ENCODE measurements around the gene FKBP6.
"Not testable (repeated sequence)": the region's sequence is repeated elsewhere in the genome, so short reads cannot be mapped to it uniquely, and the experiment has no call there.

The FKBP6 gene

DNA sequence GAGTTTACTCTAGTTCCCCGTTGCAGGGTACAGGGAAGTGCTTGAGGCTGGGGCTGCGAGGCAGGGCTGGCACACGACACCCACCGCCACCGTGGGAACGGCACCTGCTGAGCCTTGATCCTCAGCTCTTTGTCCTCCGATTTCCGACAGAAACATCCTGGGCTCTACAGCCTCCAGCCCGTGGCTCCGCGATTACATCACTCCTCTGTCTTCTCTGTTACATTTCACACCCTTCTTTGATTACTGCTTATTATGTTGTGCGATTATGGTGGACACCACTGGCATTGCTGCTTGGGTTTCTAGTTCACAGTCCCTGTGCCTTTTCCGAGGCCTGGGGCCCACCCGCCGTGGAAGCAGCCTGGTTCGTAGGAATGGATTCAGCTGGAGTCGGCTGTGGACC is 26.9 kb downstream of the FKBP6 start:
- Mint-ChIP-seq H3K36me3 (ENCODE audit: low read depth) (no peaks in the 10 kb centered on the region), H3K9me3 (no peaks in the 10 kb centered on the region), H3K27me3 (ENCODE audit: low read depth) (no peaks in the 10 kb centered on the region), H3K4me1 (ENCODE audit: low read depth) (no peaks in the 10 kb centered on the region), H3K4me3 (no peak overlapping the region), H3K27ac (no peak overlapping the region)
- DNase-seq (ENCODE audit: low spot score) = no peak

DNA sequence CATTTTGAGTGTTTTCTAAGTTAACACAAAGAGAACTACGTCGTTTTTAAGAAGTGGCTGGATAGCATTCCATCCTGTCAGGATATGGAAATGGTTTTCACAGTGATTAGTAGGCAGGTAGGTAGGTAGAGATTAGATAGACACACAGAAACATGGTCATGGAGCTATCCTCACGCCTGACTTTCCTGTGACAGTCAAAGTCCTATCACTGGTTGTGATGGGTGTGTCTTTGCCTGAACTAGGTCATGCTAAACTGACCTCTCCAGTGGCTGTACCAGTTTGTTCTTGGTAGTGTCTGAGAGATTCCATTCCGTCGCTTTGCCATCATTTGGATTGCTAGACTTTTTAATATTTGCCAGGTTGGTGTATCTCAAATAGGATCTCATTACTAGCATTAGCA is 28.2 kb downstream of the FKBP6 start:
- no peaks in the 10 kb centered on the region for H3K9me3 Mint-ChIP-seq
- H3K4me1 Mint-ChIP-seq (ENCODE audit: low read depth) = no peaks in the 10 kb centered on the region
- DNase-seq (ENCODE audit: low spot score) = no peak
- no peak overlapping the region for H3K27ac Mint-ChIP-seq
- H3K4me3 Mint-ChIP-seq = no peak overlapping the region
- no peaks in the 10 kb centered on the region for H3K27me3 Mint-ChIP-seq (ENCODE audit: low read depth)
- no peaks in the 10 kb centered on the region for H3K36me3 Mint-ChIP-seq (ENCODE audit: low read depth)

DNA sequence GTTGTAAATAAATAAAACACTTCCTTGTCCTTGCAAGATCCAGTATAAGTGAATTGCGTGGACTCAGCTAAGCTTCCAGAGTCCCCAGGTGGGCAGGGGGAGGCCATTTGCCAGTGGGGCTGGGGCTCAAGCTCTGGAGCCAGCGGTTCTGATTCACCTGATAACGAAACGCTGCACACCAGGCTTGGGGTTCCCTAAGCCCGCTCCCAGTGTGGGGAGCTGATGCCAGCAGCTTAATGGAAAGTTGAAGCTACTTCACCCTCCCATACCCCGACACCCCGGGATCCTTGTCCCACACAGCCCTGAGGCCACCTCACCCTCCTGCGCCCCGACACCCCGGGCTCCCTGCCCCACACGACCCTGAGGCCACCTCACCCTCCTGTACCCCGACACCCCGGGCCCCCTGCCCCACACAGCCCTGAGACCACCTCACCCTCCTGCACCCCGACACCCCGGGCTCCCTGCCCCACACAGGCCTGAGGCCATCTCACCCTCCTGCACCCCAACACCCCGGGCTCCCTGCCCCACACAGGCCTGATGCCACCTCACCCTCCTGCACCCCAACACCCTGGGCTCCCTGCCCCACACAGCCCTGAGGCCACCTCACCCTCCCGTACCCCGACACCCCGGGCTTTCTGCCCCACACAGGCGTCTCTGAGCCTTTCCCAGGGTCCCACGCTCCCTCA is 30.8 kb downstream of the FKBP6 start:
- Mint-ChIP-seq H3K9me3 (no peaks in the 10 kb centered on the region), H3K36me3 (ENCODE audit: low read depth) (no peaks in the 10 kb centered on the region), H3K4me3 (no peak overlapping the region), H3K27me3 (ENCODE audit: low read depth) (no peaks in the 10 kb centered on the region), H3K4me1 (ENCODE audit: low read depth) (no peaks in the 10 kb centered on the region), H3K27ac (no peak overlapping the region)
- no peak for DNase-seq (ENCODE audit: low spot score)

DNA sequence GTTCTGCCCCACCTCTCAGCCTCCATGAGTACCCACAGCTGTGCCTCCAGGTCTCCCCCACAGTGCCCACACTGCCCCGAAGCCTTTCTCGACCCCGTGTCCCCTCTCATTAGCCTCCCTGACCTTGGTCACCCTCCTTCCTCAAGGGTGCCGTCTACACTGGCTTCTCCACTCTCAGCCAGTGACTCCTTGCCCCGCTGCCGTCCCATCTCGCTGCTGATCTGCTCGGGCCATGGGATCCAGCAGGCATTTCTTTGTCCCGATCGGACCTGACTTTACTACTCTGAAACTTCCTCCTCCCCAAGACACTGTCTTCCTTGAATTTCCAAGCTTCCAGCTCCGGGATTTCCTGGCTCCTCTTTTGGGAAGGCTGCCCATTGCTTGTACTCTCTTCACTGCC is 31.3 kb downstream of the FKBP6 start:
- no peak overlapping the region for H3K4me3 Mint-ChIP-seq

DNA sequence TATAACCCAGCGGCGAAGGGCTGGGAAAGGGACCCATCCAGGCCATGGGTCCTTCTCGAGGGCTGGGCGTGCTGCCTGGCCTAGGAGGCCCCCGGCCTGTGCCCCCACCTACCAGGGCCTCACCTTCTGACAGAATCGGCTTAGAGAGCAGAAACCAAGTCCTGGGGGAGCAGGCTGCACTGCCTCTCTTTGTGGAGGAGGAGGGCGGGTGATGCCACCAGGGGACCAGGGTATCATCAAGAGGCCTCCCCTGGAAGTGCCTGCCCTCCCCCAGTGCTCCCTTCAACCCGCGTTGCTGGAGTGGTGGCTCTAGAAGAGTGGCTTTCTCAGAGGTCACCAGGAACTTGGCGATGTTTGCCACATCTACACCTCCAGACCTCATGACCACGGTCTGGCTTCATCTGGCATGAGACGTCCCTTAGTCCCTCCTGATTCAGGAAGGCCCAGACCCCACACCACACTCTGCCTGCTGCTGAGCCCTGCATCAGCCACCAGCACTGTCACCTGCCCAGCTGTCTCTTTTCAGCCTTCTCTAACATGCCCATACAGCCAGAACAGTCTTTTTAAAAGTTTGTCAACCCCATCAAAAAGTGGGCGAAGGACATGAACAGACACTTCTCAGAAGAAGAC is 31.9 kb downstream of the FKBP6 start:
- H3K4me3 Mint-ChIP-seq = no peak overlapping the region
- no peak for DNase-seq (ENCODE audit: low spot score)
- no peaks in the 10 kb centered on the region for H3K27me3 Mint-ChIP-seq (ENCODE audit: low read depth)
- H3K36me3 Mint-ChIP-seq (ENCODE audit: low read depth) = no peaks in the 10 kb centered on the region
- no peaks in the 10 kb centered on the region for H3K9me3 Mint-ChIP-seq
- no peaks in the 10 kb centered on the region for H3K4me1 Mint-ChIP-seq (ENCODE audit: low read depth)
- H3K27ac Mint-ChIP-seq = no peak overlapping the region

More for the DNA sequence above, 31.3 kb downstream of the FKBP6 start:
- Mint-ChIP-seq H3K4me1 (ENCODE audit: low read depth) (no peaks in the 10 kb centered on the region), H3K27me3 (ENCODE audit: low read depth) (no peaks in the 10 kb centered on the region), H3K36me3 (ENCODE audit: low read depth) (no peaks in the 10 kb centered on the region), H3K9me3 (no peaks in the 10 kb centered on the region), H3K27ac (no peak overlapping the region)
- DNase-seq (ENCODE audit: low spot score) = no peak

DNA sequence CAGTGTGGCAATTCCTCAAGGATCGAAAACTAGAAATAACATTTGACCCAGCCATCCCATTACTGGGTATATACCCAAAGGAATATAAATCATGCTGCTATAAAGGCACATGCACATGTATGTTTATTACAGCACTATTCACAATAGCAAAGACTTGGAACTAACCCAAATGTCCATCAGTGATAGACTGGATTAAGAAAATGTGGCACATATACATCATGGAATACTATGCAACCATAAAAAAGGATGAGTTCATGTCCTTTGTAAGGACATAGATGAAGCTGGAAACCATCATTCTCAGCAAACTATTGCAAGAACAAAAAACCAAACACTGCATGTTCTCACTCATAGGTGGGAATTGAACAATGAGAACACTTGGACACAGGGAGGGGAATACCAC is 32.6 kb downstream of the FKBP6 start:
- not testable (repeated sequence) for H3K4me1 Mint-ChIP-seq (ENCODE audit: low read depth); H3K27me3 Mint-ChIP-seq (ENCODE audit: low read depth); H3K9me3 Mint-ChIP-seq; DNase-seq (ENCODE audit: low spot score); H3K36me3 Mint-ChIP-seq (ENCODE audit: low read depth); H3K27ac Mint-ChIP-seq; H3K4me3 Mint-ChIP-seq

DNA sequence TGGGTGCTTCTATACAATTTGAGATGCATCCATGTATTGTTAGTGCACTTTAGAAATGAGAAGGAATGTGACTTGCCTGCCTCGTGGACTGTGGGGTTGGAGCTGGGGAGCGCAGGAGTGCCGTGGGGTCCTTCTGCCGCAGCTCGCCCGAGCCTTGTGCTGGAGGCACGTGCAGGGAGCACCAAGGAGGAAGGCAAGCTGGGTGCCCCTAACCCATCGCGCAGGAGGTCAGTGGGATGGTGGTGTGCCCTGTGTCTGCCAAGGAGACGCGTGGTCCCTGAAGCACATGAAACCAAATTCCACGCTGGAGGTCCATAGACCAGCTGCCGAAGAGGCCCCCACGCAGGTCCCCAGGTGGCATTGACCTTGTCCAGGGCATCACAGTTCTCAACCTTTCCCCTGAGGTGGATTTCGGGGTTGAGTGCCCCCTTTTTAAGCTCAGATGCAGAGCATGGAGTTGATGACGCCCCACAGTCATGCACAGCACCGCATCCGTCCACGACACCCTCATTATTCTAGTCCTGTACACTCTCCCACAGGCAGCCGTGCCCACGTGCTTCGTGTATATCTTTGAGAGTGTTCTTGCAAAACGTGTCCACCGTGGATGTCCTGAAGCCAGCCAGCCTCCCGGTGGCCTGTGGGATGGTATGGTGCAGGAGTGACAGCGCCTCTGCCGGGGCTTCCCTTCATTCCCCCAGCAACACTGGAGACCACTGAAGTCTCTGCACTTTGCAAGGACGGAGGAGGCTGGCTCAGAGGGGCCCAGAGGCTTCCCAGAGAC is 35.5 kb downstream of the FKBP6 start:
- H3K9me3 Mint-ChIP-seq = no peaks in the 10 kb centered on the region
- H3K27me3 Mint-ChIP-seq (ENCODE audit: low read depth) = no peaks in the 10 kb centered on the region
- no peaks in the 10 kb centered on the region for H3K4me1 Mint-ChIP-seq (ENCODE audit: low read depth)
- H3K4me3 Mint-ChIP-seq = no peak overlapping the region
- no peak overlapping the region for H3K27ac Mint-ChIP-seq
- no peak for DNase-seq (ENCODE audit: low spot score)
- H3K36me3 Mint-ChIP-seq (ENCODE audit: low read depth) = no peaks in the 10 kb centered on the region

DNA sequence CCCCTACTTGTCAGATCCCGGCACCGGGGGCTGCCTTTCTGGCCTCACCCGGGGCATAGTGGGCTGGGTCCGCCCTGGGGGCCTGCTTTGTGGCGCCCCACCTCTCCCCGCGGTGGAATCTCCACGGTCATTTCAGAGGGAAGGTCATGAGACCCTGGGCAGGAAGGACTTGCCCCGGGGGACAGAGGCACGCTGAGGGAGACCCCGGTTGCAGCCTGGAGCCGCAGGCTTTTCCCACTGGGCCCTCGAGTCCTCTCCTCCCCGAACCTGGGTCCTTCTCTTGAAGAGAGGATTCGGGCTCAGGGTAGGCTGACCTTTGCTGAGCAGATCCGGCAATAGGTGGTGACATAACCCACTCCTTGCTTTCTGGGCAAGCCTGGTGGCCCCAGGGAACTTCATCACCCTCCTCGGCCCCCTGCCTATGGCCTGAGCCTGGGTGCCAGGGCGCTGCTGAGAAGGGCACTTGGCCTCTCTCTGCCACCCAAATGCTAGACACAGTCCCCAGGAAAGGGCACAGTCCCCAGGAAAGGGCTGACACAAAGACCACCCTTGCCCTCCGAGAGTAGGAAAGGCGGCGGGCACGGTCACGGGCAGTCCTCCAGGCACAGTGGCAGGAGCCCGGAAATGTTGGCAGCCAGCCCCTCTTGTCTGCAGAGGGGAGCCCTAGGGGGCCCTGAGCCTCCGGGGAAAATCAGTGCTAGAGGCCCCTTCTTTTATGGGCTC is 36.2 kb downstream of the FKBP6 start:
- Mint-ChIP-seq H3K4me1 (ENCODE audit: low read depth) (no peaks in the 10 kb centered on the region), H3K36me3 (ENCODE audit: low read depth) (no peaks in the 10 kb centered on the region), H3K4me3 (no peak overlapping the region), H3K27ac (no peak overlapping the region), H3K9me3 (no peaks in the 10 kb centered on the region), H3K27me3 (ENCODE audit: low read depth) (no peaks in the 10 kb centered on the region)
- DNase-seq (ENCODE audit: low spot score) = no peak

DNA sequence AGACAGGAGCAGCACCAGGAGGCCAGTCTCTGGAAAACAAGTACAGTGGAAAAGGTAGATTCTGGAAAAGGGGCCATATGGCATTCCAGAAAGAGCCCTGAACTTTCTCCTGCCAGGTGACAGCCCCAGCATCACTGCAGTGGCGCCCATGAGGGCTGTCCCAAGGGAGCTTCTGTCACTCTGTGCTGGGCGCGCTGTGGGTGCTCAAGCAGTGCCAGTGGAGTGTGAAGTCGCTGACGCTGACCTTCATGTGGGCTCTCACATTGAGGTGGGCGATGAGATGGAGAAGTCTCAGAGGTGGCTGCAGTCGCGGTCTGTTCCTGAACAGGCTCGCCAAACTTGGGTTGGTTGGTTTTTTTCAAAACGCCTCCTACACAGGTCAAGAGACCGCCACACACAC is 38.2 kb downstream of the FKBP6 start:
- H3K27me3 Mint-ChIP-seq (ENCODE audit: low read depth) = no peaks in the 10 kb centered on the region
- H3K4me1 Mint-ChIP-seq (ENCODE audit: low read depth) = no peaks in the 10 kb centered on the region

DNA sequence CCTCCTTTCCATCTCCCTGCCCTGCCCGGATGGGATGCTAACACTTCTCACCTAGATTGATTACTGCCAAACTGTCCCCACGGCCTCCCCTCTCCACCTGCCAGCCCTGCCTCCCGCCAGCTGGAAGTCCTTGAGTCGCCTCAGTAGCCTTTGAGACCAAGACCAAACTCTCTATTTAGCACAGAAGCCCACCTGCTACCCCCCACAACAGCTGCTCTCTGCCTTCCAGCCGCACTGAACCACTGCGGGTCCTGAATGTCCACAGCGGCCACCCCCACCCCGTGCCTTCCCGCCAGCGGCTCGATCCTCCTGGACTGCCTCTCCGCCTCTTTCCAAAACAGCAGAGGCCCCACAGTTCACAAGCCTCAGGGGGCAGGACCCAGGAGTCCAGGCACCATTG is 39.0 kb downstream of the FKBP6 start:
- Mint-ChIP-seq H3K4me3 (no peak overlapping the region), H3K9me3 (no peaks in the 10 kb centered on the region), H3K4me1 (ENCODE audit: low read depth) (no peaks in the 10 kb centered on the region), H3K27me3 (ENCODE audit: low read depth) (no peaks in the 10 kb centered on the region), H3K27ac (no peak overlapping the region), H3K36me3 (ENCODE audit: low read depth) (no peaks in the 10 kb centered on the region)
- no peak for DNase-seq (ENCODE audit: low spot score)

More for the DNA sequence above, 38.2 kb downstream of the FKBP6 start:
- no peak overlapping the region for H3K27ac Mint-ChIP-seq
- DNase-seq (ENCODE audit: low spot score) = no peak
- H3K36me3 Mint-ChIP-seq (ENCODE audit: low read depth) = no peaks in the 10 kb centered on the region
- H3K4me3 Mint-ChIP-seq = no peak overlapping the region
- H3K9me3 Mint-ChIP-seq = no peaks in the 10 kb centered on the region

DNA sequence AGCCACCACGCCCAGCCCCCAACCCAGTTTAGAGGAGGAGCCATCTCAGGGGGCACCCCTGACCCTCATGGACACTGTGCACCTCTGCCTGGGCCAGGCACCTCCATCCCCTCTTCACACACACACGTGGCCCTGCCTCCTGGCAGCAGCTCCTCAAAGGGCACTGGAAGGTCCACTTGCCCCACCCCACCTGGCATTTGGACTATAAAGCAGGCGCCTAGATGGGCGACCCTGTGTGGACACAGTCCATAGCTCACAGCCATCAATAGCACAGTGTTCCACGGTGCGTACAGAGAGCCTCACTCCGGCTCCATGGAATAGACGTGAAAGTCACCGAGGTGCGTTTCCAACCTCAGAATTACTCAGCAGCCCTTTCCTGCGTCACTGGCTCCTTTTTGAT is 41.0 kb downstream of the FKBP6 start:
- H3K36me3 Mint-ChIP-seq (ENCODE audit: low read depth) = no peaks in the 10 kb centered on the region
- H3K27me3 Mint-ChIP-seq (ENCODE audit: low read depth) = no peaks in the 10 kb centered on the region
- H3K9me3 Mint-ChIP-seq = no peaks in the 10 kb centered on the region
- H3K4me1 Mint-ChIP-seq (ENCODE audit: low read depth) = no peaks in the 10 kb centered on the region
- no peak overlapping the region for H3K4me3 Mint-ChIP-seq
- H3K27ac Mint-ChIP-seq = no peak overlapping the region
- no peak for DNase-seq (ENCODE audit: low spot score)

DNA sequence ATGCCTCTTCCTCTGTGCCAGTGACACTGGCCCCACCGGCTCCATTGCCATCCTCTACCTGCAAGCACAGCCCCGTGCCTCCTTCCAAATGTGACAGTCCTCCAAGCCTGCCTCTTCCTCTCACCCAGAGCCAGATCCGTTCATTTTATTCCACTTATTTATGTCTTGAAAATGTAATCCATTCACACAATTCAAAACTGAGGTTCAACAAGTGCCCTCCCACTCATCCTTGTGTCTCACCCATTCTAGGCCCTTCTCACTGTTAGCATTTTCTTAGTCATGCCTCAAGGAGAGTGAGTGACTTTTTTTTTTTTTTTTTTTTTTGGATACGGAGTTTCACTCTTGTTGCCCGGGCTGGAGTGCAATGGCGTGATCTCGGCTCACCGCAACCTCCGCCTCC is 41.7 kb downstream of the FKBP6 start:
- H3K9me3 Mint-ChIP-seq = no peaks in the 10 kb centered on the region
- no peak overlapping the region for H3K27ac Mint-ChIP-seq

DNA sequence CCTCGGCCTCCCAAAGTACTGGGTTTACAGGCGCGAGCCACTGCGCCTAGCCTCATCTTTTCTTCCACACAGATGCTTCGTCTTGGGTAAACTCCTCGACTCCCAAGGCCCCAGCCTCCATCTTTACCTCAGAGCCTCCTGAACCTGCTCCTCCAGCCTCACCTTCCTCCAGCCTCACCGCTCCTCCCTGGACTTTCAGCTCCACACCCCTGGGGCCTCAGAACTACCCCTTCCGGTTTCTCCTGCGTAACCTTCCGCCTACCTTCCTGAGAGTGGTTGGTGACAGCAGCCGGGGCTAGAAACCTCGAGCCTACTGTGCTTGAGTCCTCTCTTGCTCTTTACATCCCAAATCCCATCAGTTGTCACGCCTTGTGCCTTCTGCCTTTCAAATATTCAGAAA is 45.8 kb downstream of the FKBP6 start:
- no peak overlapping the region for H3K27ac Mint-ChIP-seq
- no peaks in the 10 kb centered on the region for H3K36me3 Mint-ChIP-seq (ENCODE audit: low read depth)

More for the DNA sequence above, 41.7 kb downstream of the FKBP6 start:
- H3K4me1 Mint-ChIP-seq (ENCODE audit: low read depth) = no peaks in the 10 kb centered on the region
- no peaks in the 10 kb centered on the region for H3K27me3 Mint-ChIP-seq (ENCODE audit: low read depth)
- DNase-seq (ENCODE audit: low spot score) = no peak
- no peak overlapping the region for H3K4me3 Mint-ChIP-seq
- no peaks in the 10 kb centered on the region for H3K36me3 Mint-ChIP-seq (ENCODE audit: low read depth)

DNA sequence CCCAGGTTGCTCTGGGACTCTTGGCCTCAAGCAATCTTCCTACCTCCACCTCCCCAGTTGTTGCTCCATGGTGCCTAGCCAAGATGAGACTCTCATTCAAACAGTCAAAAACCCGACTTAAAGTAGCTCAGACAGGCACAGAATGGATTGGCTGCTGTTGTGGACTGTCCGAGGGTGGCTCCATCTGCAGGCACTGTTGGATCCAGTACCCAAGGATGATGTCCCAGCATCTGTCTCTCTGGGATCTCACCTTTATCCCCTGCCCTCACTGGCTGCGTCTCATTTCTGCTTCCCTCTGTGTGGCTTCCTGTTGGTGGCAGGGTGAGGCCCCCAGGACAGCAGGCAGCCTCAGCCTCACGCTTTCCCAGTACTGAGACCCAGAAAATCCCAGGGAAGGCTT is 48.3 kb downstream of the FKBP6 start:
- not testable (repeated sequence) for H3K9me3 Mint-ChIP-seq; DNase-seq (ENCODE audit: low spot score); H3K4me3 Mint-ChIP-seq; H3K4me1 Mint-ChIP-seq (ENCODE audit: low read depth); H3K36me3 Mint-ChIP-seq (ENCODE audit: low read depth); H3K27ac Mint-ChIP-seq
- H3K27me3 Mint-ChIP-seq (ENCODE audit: low read depth) = peaks cover 19% of the 10 kb centered on the region

More for the DNA sequence above, 45.8 kb downstream of the FKBP6 start:
- peaks cover 19% of the 10 kb centered on the region for H3K27me3 Mint-ChIP-seq (ENCODE audit: low read depth)
- H3K9me3 Mint-ChIP-seq = no peaks in the 10 kb centered on the region
- no peak overlapping the region for H3K4me3 Mint-ChIP-seq
- DNase-seq (ENCODE audit: low spot score) = no peak
- no peaks in the 10 kb centered on the region for H3K4me1 Mint-ChIP-seq (ENCODE audit: low read depth)
